ENCODE results near the gene TMEM9.
A peak's percentile ranks its signal among the peaks of the same experiment; 100 is the strongest.

The TMEM9 gene

GRCh38 chr1:201154389-201155165 is at the start of gene TMEM9:
TSS of gene TMEM9 (minus strand) at chr1:201154474. CDS start at chr1:201153923, 551 bp downstream.
- DNase-seq (ENCODE audit: low read depth), result peak; percentile 100

GRCh38 chr1:201198598-201198997 is 44.3 kb upstream of the TMEM9 start:
- DNase-seq (ENCODE audit: low read depth), result no peak

DNA sequence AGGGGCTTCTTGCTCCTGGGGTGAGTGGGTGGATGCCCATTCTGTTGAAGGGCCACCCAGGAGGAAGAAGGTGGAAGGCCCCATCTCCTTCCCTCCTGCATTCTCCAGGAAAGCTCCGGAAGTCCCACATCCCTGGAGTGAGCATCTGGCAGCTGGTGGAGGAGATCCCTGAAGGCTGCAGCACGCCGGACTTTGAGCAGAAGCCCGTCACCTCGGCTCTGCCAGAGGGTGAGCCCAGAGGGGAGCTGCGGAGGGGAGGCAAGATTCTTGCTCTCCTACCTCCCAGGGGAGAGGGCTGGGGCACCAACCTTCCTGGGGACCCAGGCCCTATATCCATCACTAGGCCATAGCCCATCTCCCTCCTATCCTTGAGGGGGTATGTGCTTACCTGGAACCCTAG is 39.8 kb upstream of the TMEM9 start:
- DNase-seq (ENCODE audit: low read depth), result no peak

DNA sequence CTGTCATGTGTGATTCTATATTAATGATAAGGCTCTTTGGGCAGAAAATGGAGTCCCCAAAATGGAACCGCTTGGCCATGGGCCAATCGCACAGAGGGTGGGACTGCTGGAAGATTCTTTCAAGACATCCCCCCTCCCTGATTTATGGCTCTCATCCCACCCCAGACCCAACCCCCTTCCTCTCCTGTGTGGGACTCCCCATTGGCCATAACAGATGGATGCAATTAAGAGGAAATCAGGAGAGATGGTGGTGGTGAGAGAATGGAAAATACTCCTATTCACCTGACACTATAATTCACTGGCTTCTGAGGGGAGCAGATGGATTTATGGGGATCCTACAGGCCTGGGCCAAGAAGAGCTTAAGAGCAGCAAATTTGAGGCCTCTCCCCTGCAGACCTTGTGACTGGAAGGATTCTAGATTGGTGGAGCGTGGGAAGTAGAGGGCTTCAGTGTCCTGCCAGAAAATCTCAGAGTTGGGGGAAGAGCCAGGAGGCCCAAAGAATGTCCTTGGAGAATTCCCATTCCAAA is 38.1 kb upstream of the TMEM9 start:
- no peak for DNase-seq (ENCODE audit: low read depth)

DNA sequence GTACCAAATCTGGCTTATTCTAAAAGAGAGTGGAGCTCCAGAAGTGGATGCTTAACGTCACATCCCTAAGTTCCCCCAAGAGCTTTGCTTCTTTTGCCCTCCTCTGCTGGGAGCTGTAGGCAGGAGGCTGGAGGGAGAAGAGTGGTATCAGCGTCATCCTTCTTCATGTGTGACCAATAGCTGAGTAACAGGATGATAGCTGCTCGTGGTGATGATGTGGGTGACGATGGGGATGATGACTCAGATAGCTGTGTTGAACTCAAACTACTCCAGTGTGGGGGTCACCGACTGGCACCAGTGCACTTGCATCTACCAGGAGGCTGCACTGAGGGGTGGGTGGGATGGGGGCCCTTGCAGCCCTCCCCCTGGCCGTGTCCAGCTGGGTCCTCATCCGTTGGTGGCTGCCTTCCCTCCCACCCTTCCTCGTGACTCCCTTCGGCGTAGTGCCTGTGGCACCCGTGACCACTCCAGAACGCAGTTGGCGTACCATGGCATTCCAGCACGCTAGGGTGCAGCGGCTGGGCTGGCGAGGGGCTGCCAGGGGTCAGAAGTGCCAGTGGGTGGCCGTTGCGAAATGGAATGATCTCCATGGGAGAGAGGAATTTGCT is 37.5 kb upstream of the TMEM9 start:
- no peak for DNase-seq (ENCODE audit: low read depth)

- no peak for DNase-seq (ENCODE audit: low read depth)
Measured at GRCh38 chr1:201190624-201191051, 36.4 kb upstream of the TMEM9 start, which contains the start of gene IGFN1. TSS of gene IGFN1 (plus strand) at chr1:201190824. CDS start at chr1:201193294, 2,470 bp downstream.

DNA sequence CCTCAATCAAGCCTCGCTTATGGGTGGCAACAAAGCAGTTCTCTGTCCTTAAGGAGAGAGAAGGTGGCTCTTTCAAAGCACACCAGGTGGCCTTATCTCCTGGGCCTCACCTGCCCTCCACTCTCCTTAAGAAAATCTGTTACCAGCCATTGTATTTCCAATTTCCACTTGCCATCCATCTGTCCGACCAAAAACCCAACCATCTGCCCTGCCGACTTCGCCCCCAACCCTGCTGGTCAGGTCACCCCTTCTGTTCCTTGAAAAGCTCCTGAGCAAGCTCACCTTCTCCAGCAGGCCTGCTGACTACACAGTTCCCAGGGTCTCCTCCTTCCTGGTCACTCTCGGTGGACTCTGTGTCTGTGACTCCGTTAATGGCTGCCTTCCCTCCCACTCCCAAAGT is 35.7 kb upstream of the TMEM9 start:
- no peak for DNase-seq (ENCODE audit: low read depth)

DNA sequence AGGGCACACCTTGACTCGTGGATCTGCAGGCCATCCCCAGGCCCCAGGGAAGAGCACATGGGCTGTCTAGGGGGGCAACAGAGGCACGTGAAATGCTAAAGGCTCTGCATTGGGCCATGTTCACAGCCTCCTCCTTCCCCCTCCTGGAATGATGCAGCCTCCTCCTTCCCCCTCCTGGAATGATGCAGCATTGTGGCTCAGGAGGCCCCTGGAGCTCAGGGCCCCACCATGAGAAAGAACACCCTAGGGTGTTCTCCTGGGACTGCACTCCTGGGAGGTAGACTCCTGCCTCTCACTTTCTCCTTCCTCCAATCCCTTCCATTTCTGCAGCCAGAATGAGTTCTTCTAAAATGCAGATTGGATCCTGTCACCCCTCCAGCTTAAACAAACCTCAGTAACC is 34.8 kb upstream of the TMEM9 start:
- DNase-seq (ENCODE audit: low read depth), result no peak

GRCh38 chr1:201186192-201186591 is 31.9 kb upstream of the TMEM9 start:
- no peak for DNase-seq (ENCODE audit: low read depth)

DNA sequence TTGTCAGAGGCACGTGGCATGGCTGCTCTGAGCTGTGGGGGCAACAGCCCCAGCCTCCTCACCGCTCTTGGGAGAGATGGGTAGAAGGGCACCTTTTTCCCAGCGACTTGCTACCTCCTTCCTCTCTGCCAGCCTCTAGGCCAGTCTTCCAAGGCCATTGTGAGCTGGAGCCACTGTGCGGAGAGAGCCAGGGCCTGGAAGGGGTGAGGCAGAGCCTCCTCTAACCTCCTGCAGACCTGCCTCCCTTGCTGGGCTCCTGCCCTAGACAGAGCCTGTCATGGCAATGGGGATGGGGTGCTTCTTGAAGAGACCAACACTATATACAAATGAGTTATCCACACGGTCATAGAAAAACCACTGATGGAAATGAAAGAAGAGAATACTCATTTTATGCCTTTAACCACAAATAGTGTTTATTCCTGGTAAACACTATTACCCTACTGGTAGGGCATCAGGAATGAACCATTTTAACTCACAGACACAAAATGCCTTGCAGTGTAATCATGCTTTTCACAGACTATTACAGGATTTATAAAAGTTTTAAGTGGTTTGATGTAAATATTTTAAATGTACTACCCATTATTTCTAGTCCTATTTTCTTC is 31.4 kb upstream of the TMEM9 start:
- DNase-seq (ENCODE audit: low read depth), result no peak

DNA sequence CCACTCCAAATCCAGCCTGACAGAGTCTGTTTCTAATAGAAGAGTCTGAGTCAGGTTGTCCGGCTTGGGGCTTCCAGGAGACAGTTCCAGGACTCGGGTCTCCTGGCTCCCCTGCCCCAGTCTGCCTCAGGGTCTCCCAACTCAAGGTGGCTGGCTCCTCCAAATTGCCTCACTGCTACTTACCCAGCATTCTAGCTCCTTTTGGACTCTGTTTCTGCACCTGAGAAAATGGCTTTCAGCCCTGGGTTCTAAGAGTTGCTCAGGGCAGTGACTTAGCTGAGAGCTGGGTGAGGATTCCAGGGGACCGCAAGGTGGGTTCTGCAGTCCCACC is 30.8 kb upstream of the TMEM9 start:
- no peak for DNase-seq (ENCODE audit: low read depth)

GRCh38 chr1:201184307-201185122 is 30.2 kb upstream of the TMEM9 start:
- no peak for DNase-seq (ENCODE audit: low read depth)

DNA sequence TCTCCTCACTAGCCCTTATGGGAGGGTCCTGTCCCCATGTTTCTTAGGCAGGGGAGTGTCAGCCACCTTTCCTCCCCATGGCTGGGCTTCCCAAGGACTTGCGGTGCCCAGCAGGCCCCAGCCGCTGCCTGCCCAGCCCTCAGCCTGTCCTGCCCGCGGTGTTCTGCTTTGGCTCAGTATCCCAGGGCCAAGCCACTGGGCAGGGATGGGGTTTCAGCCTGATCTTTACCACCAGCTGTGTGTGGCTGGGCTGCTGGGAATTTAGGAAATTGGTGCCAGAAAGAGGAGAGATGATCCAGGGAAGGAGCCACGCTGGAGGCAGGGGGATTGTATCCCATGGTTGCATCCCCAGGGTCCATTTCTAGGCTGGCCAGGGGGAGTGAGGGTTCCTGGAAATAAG is 29.5 kb upstream of the TMEM9 start:
- DNase-seq (ENCODE audit: low read depth), result no peak

GRCh38 chr1:201183209-201183608 is 28.9 kb upstream of the TMEM9 start:
- DNase-seq (ENCODE audit: low read depth), result no peak

- DNase-seq (ENCODE audit: low read depth), result no peak
Measured at GRCh38 chr1:201181726-201182125, 27.5 kb upstream of the TMEM9 start.

GRCh38 chr1:201181323-201181722 is 27.0 kb upstream of the TMEM9 start:
- no peak for DNase-seq (ENCODE audit: low read depth)

DNA sequence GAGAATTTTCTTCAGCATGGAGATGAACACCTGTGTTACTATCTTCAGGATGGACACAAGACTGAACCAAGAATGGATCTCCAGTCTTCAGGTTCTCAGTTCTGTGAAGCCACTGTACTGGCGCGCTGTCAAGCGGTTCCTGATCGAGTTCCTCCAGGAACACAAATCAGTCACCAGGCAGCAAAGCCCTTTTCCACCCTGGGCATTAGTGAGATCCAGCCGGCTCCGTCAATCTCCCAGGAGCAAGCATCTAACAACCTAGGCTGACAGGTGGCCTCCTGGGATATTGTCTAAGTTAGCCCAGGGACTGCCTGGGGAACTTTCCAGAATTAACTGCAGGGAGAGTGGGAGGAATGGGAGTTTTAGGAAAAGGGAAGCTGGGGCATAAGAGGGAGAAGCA is 26.6 kb upstream of the TMEM9 start:
- no peak for DNase-seq (ENCODE audit: low read depth)

- DNase-seq (ENCODE audit: low read depth), result no peak
Measured at GRCh38 chr1:201180141-201180540, 25.9 kb upstream of the TMEM9 start.

- no peak for DNase-seq (ENCODE audit: low read depth)
Measured at GRCh38 chr1:201178718-201179117, 24.4 kb upstream of the TMEM9 start.

DNA sequence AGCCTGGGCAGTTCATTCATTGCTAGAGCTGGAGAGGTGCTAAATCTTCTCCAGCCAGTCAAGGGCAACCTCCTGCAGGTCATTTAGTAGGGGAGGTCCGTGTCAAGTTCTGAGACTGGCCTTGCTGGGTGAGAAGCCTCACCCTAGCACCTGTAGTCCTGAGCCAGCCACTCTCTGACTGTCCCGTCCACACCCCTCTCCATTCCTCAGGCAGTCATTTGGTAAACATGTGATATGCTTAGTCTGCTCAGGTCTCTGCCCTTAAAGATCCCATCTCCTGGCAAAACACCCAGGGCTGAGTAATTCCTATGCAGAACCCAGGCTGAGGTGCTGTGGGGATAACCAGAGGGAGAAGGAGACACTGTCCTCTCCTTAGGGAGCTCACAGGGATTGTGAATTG is 22.7 kb upstream of the TMEM9 start:
- DNase-seq (ENCODE audit: low read depth), result no peak

DNA sequence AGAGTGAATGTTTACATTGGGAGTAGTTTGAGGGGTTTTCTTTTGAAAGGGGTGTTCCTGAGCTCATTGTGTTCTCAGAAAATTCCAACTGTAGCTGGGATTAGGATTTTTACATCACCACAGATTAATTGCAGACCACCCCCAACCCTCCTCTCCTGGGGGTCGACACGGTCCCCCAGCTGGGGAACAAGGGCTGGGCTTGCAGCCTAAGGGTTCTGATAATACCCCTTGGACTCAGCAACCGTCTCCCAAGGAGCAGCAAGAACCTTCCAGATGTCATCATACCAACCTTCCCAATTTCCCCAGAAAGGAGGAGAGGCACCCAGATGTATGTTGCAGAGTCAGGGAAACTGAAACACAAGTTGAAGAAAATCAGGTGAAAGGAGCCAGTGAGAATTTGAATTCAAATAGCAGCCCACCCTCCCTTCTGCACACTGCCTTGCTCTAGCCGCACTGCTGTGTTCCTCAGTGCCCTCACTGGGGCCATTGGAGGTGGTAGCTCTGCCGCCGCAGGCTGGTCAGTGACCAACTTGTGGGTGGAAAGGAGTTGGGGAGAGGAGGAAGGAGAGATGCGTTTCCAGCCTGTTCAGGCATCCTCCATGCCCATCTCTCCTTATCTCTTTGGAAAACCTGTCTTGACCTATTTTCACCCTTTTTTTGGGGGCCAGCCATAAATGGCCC is 21.7 kb upstream of the TMEM9 start:
- no peak for DNase-seq (ENCODE audit: low read depth)

GRCh38 chr1:201173736-201174135 is 19.5 kb upstream of the TMEM9 start:
- DNase-seq (ENCODE audit: low read depth), result no peak

All from activated T-cell treated with anti-CD3 and anti-CD28 coated beads for 1 hour (primary cell).